GM12865 (cell line): Measurements from ENCODE around the gene C5orf15.
"Not testable (repeated sequence)": the region's sequence is repeated elsewhere in the genome, so short reads cannot be mapped to it uniquely, and the experiment has no call there.

Source experiments
- DNase-seq: peaks from one replicate; pipeline ENCODE4 v3.0.0; 2010; ENCODE audit warnings: low read depth
- H3K4me3 ChIP-seq: 2 replicates; pipeline ENCODE4 v1.5.1; 2011; ENCODE audit warnings: mild to moderate bottlenecking, low read depth, low read length, control low read depth
- CTCF ChIP-seq: IDR thresholded peaks from 2 replicates; pipeline ENCODE4 v1.5.1; 2011; ENCODE audit warnings: low read length, control low read depth, low read depth, inconsistent platforms; ENCODE audit not compliant: insufficient read depth; ENCODE audit errors: missing control alignments

The C5orf15 gene

GRCh38 chr5:133962801-133963476, 5.5 kb downstream of the C5orf15 start:
- no peak for TF ChIP-seq CTCF
- H3K4me3 ChIP-seq, result no peak overlapping the region
- no peak for DNase-seq

- DNase-seq, result no peak
- no peak overlapping the region for H3K4me3 ChIP-seq
- TF ChIP-seq CTCF, result no peak
Measured at GRCh38 chr5:133962131-133962530, 6.3 kb downstream of the C5orf15 start.

GRCh38 chr5:133959643-133960042, 8.8 kb downstream of the C5orf15 start:
- peak overlapping the region; percentile 4; the same call in 1 of the 2 replicates for H3K4me3 ChIP-seq
- DNase-seq, result no peak
- TF ChIP-seq CTCF, result no peak

- no peak for TF ChIP-seq CTCF
- peak overlapping the region; percentile 25 for H3K4me3 ChIP-seq
- peak; percentile 87 for DNase-seq
Measured at GRCh38 chr5:133957591-133957990, 10.8 kb downstream of the C5orf15 start.

GRCh38 chr5:133957080-133957479, 11.3 kb downstream of the C5orf15 start:
- no peak for DNase-seq
- peak overlapping the region; percentile 25 for H3K4me3 ChIP-seq
- TF ChIP-seq CTCF, result no peak

- H3K4me3 ChIP-seq, DNase-seq: not testable (repeated sequence)
Measured at GRCh38 chr5:133956196-133956595, 12.2 kb downstream of the C5orf15 start.

GRCh38 chr5:133953568-133954145, 14.8 kb downstream of the C5orf15 start:
- no peak overlapping the region for H3K4me3 ChIP-seq
- no peak for DNase-seq

More at GRCh38 chr5:133953568-133954145, 14.8 kb downstream of the C5orf15 start:
- no peak for TF ChIP-seq CTCF
